ENCODE results near the gene ZNF524.
"Not testable (repeated sequence)": the region's sequence is repeated elsewhere in the genome, so short reads cannot be mapped to it uniquely, and the experiment has no call there.

GRCh38 chr19:55573929-55574328 lies 26.2 kb upstream of the ZNF524 start:
- TF ChIP-seq POLR2AphosphoS5 (IDR thresholded peaks at IDR 0.05; ENCODE audit: low read depth, low read length); CTCF (IDR thresholded peaks at IDR 0.05); REST (IDR thresholded peaks at IDR 0.05; ENCODE audit: insufficient read depth in 1 of 2, low read depth in 2 of 2, low read length in 1 of 2); SIN3A (IDR thresholded peaks at IDR 0.05; ENCODE audit: borderline replicate concordance, insufficient read depth, low read depth, low read length); TCF7L2 (IDR thresholded peaks at IDR 0.05; ENCODE audit: low read depth, low read length): not testable (repeated sequence)

All from Panc1 (cell line).